ENCODE results near the gene PPP2R1B. TPM values are rescaled to one million over a fixed set of nuclear protein-coding genes. Genes with fewer than 3 reads are reported as not detected.
A peak's percentile ranks its signal among the peaks of the same experiment; 100 is the strongest.

PPP2R1B gene
- total and polyA plus RNA-seq, 12 donors = 5.8 to 16.8 (median 10.7) TPM

- intact Hi-C loops (cut with DNase I) = loop anchor here in 2 of 10 donors (5.0 to 10.0 kb wide), 2 partner anchors 40 to 132 kb away; partner anchors contain the start of gene SIK2 (in 1 of the 2)
- Histone ChIP-seq H3K9me3 (no peaks in the 10 kb centered on the region), H3K36me3 (peaks cover 0 to 41% (median 12%) of the 10 kb centered on the region in 9 donors), H3K27me3 (no peaks in the 10 kb centered on the region), H3K4me3 (peak overlapping the region in 1 of 10 donors; percentile 60), H3K4me1 (peaks cover 57 to 68% (median 66%) of the 10 kb centered on the region in 9 donors), H3K27ac (peak overlapping the region; percentile 80 to 97 (median 94))
- no peak for TF ChIP-seq CTCF (IDR thresholded peaks at IDR 0.05)
- 73 to 79% methylated on average over 15 of the region's 15 CpGs for WGBS, 2 donors
- ATAC-seq (no peak), DNase-seq (no peak)
These were observed 29.4 kb downstream of the PPP2R1B start for GRCh38 chr11:111736621-111737443.

GRCh38 chr11:111736181-111736590 is 30.0 kb downstream of the PPP2R1B start:
- no peaks in the 10 kb centered on the region for H3K9me3 ChIP-seq

GRCh38 chr11:111735262-111736116 is 30.7 kb downstream of the PPP2R1B start:
- peak in 1 of 9 donors; percentile 7 for TF ChIP-seq CTCF (IDR thresholded peaks at IDR 0.05)
- H3K4me3 ChIP-seq = peak overlapping the region in 9 of 10 donors; percentile 28 to 60 (median 51)
- WGBS, 2 donors = 27 to 47% methylated on average over 19 of the region's 19 CpGs
- intact Hi-C loops (cut with DNase I) = loop anchor here in 3 of 10 donors (1.0 to 10.0 kb wide), 3 partner anchors 42 to 133 kb away; partner anchors contain the start of gene SIK2 (in 2 of the 3)
- peaks cover 67 to 82% (median 79%) of the 10 kb centered on the region in 9 donors for H3K4me1 ChIP-seq
- H3K27ac ChIP-seq = peak overlapping the region; percentile 80 to 97 (median 94)
- no peaks in the 10 kb centered on the region for H3K9me3 ChIP-seq
- H3K36me3 ChIP-seq = peaks cover 0 to 27% (median 0%) of the 10 kb centered on the region in 9 donors
- no peaks in the 10 kb centered on the region for H3K27me3 ChIP-seq
- DNase-seq (peak; percentile 73 to 88), ATAC-seq (peak; percentile 68 to 85 (median 78))

More at GRCh38 chr11:111736181-111736590, 30.0 kb downstream of the PPP2R1B start:
- DNase-seq (peak in 1 of 2 donors; percentile 20), ATAC-seq (peak in 3 of 8 donors; percentile 0 to 4 (median 1))
- no peak for TF ChIP-seq CTCF (IDR thresholded peaks at IDR 0.05)
- peak overlapping the region; percentile 80 to 97 (median 94) for H3K27ac ChIP-seq
- WGBS, 2 donors = 51 to 52% methylated on average over 11 of the region's 11 CpGs
- intact Hi-C loops (cut with DNase I) = loop anchor here in 2 of 10 donors (5.0 to 10.0 kb wide), 2 partner anchors 41 to 131 kb away; partner anchors contain the start of gene SIK2 (in 1 of the 2)
- no peaks in the 10 kb centered on the region for H3K27me3 ChIP-seq
- H3K4me3 ChIP-seq = peak overlapping the region in 5 of 10 donors; percentile 28 to 60 (median 52)
- peaks cover 63 to 75% (median 72%) of the 10 kb centered on the region in 9 donors for H3K4me1 ChIP-seq
- peaks cover 0 to 34% (median 5%) of the 10 kb centered on the region in 9 donors for H3K36me3 ChIP-seq
